Suppressor macrophage treated with lipopolysaccharide for 1 hour (primary cell): Measurements from ENCODE around the gene CCNB1.
"Not testable (repeated sequence)": the region's sequence is repeated elsewhere in the genome, so short reads cannot be mapped to it uniquely, and the experiment has no call there.

ENCODE experiments used
- DNase-seq, 3 donors: peaks; one replicate each; pipeline ENCODE4 v3.0.0-alpha.2; 2020 to 2022

The CCNB1 gene

GRCh38 chr5:69187342-69187741, 20.4 kb downstream of the CCNB1 start:
- no peak for DNase-seq

DNA sequence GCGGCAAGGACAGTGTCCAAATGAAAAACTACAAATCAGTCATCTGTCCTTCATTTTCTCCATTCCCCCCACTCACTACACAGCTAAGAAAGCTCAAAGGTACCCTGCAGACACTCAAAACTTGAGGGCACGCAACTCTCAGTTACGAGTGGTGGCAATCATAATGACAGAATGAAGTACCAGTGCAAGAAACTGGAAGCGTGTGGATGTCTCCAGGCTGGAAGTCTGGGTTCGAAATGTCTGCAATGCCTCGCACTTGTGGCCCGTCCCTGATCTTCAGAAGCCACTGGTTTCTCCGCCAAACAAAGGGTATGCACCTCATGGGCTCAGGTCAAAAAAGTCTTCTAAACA, 21.8 kb downstream of the CCNB1 start:
- DNase-seq: no peak

DNA sequence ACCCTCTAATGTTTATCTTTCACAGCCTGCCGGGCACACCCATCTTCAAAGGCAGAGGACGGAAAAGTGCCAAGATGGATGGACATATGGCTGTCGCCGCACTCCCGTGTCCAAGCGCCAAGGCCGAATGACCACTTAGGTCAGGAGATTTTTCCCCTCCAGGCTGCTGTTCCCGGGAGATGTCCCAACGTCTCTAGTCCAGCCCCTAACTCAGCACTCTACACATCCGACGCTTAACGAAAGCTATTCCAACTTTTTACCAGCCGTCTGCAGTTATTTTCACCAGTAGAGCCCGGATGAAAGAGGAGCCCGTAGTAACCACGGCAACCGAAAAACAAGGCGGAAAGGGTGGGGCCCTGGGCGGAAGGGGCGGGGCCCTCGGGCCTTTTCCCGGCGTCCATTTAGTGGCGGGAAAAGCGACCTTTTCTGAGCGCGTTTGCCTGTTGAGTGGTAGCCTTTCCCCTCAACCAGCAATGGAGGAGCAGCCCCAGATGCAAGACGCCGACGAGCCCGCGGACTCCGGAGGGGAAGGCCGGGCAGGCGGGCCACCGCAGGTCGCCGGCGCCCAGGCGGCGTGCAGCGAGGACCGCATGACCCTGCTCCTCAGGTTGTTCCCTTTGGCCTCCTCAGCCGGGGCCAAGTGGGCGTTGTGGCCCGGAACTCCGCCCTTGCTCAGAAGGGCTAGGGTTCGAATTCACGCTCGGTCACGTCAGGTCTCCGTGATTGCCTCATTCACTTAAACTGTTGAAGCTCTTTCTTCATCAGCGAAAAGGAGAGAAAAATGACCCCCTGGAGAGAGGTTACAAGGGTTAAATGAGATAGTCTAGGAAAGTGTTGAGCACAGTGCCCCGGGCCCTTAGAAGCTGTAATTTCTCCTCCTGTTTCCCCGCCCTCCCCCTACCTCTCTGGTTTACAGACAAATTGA, 22.5 kb downstream of the CCNB1 start, which contains the start of gene CENPH:
CENPH (plus strand) TSS at position 422 of the 925 bp plus-strand sequence; CDS start at position 474, 52 bp downstream.
- DNase-seq: peak; percentile 93 to 96 (median 95)

- no peak for DNase-seq
Measured at GRCh38 chr5:69202497-69202896, 35.5 kb downstream of the CCNB1 start.

GRCh38 chr5:69206528-69207190, 39.7 kb downstream of the CCNB1 start:
- DNase-seq: no peak

GRCh38 chr5:69209602-69210001, 42.7 kb downstream of the CCNB1 start:
- no peak for DNase-seq

DNA sequence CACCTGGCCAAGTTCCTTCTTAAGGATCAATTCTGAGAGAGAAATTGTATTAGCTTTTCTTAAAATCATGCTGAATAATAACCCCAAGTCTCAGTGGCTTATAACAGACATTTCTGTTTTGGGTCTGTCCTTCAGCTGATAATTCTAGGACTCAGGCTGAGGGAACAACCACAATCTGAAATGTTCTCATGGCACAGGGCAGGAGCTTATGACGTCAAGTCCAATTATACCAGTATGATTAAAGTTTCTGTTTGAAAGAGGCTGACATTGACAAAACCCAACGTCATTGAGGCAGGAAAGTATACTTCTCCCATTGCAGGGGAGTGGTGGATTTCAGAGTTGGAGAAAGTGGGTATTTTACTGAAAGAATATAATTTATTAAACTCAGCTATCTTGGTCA, 44.2 kb downstream of the CCNB1 start:
- DNase-seq: no peak

DNA sequence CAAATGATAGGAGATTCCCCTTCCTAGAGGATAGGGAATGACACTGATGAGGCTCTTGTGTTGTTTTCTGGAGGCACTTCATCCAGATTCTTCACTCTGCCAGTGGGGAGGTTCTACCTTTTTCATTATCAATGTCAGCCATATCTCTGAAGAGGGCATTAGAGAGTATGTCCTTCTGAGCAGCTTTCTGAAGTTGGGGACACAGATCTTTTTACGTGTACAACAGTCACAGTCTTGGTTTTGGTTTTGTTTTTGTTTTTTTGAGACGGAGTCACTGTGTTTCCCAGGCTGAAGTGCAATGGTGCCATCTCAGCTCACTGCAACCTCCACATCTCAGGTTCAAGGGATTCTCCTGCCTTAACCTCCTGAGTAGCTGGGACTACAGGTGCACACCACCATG, 45.1 kb downstream of the CCNB1 start:
- DNase-seq: no peak

- DNase-seq: no peak
Measured at GRCh38 chr5:69213513-69214215, 46.7 kb downstream of the CCNB1 start.

- no peak for DNase-seq
Measured at GRCh38 chr5:69217151-69217511, 50.2 kb downstream of the CCNB1 start.

DNA sequence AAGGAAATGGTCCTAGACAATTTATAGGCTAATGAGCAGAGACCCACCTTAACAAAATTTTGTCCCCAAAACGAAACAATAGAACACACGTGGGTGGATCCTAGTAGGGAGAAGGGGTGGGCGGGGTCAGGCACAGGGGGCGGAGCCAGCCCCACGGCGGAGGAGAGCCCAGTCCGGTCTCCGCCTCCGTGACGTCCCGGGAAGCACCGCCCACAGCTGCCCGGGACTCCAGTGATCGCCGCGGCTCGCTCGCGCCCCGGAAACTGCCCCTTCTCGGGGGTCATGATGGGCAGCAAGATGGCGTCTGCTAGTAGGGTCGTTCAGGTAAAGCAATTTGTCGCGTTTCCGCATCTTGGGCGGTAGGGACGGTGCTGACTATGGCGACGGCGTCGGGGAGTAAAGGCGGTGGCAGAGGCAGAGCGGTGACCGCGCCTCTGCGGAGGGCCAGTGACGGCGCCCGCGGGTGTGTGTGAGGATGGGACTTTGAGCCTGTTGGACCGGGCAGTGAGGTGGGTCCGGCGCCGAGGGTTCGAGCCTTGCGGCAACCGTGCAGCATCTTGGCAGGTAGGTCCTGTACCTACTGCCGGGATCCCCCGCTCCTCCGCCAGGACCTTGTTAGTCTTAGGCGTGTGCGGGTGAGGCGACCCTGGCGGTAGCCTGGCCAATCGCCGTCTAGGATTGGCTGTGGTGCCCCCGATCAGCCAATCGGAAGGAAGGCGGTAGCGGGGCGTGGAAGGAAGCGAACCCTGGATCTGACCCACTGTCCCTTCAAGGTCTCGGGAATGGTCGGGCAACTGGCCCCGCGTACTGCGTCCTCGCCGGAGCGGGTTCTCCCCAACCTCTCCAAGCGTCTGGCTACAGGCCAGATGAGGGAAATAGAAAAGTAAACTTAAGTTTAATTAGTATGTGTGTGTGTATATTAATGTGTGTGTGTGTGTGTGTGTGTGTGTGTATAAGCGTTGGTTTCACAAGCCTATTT, 50.9 kb downstream of the CCNB1 start:
- DNase-seq: peak; percentile 97 to 99 (median 98)

GRCh38 chr5:69219939-69220338, 53.0 kb downstream of the CCNB1 start:
- DNase-seq: no peak

GRCh38 chr5:69220371-69220770, 53.4 kb downstream of the CCNB1 start:
- DNase-seq: not testable (repeated sequence)

- not testable (repeated sequence) for DNase-seq
Measured at GRCh38 chr5:69220833-69221232, 53.9 kb downstream of the CCNB1 start.

- no peak for DNase-seq
Measured at GRCh38 chr5:69224520-69224919, 57.6 kb downstream of the CCNB1 start.

GRCh38 chr5:69225860-69226259, 58.9 kb downstream of the CCNB1 start:
- DNase-seq: no peak
